H54 (cell line): ENCODE results near the gene GJA3.

Source experiments
- DNase-seq: peaks from one replicate; pipeline ENCODE4 v3.0.0; 2011; ENCODE audit warnings: low spot score, mixed read lengths; ENCODE audit not compliant: insufficient read length
- FAIRE-seq: peaks from 3 replicates; lab custom pipeline; 2011; peaks lifted over from hg19 to GRCh38; lab: Jason Lieb, UNC
- POLR2A ChIP-seq: IDR thresholded peaks from 2 replicates; pipeline ENCODE4 v1.6.1; 2011; ENCODE audit warnings: low read depth, mild to moderate bottlenecking, low read length

GJA3 gene

DNA sequence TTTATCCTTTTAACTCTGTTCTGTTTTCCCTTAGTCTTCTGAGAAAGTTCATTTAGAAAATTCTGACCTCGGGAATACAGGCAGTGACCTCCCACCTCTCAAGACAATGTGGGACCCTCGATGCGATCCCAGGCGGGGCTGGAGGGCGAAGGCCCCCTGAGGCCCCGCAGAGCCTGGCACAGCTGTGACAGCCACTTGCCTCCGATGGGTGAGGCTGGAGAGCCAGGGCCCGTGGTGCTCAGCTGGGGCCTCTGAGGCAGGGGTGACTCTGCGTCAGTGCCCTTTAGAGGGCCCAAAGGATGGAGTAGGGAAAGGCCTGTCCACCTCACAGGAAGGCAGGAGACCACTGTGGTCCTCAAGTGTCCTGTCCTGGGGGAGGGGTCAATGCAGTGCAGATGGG lies 10.3 kb downstream of the GJA3 start:
- FAIRE-seq (no peak), DNase-seq (no peak)
- no peak for TF ChIP-seq POLR2A

DNA sequence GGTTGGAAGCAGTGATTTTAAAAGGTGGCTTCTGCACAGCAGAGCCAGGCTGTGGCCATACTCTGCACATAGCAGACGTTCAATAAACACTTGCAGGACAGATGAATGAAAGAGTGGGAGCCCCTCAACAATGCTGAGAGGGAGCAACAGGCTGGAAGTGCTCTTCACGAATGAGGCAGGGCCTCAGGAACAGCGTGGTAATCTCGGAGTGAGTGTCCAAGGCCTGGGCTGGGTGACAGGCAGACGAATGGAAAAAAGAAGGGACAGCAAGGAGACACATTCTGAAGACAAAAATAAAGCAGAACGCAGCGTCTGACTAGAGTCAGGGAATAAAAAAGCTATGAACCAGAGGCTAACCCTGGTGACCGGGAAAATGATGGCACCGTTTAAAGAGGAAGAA lies 11.1 kb downstream of the GJA3 start:
- no peak for TF ChIP-seq POLR2A
- DNase-seq = no peak
- FAIRE-seq = no peak

DNA sequence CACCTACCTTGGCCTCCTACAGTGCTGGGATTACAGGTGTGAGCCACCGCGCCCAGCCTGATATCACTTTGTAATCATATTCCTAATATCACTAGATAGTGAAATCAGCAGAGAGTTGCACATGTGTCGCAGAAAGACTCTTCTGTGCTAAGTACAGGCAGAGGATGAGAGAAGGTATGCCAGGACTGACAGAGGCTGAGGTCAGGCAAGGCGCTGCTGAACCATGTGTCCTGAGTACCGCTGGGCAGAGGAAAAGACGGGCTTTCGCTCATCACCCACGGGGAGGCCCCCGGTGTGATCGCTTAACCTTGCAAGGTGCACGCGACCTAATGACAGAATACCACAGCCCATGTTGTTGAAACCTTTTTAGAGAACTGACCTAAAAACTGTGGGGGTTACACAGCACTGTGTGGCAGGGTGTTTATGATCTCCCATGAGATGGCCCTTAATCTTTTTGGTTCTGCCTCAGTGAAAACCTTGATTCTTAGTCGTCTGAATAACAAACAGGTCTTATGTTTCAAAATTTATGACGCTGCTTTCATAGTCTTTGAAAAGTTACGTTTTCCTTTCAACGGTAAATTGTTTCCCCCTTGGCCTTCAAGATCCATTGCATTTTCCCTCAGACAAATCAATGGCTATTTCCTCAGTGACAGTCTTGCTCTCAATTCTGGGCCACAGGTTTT lies 12.2 kb downstream of the GJA3 start:
- no peak for TF ChIP-seq POLR2A
- FAIRE-seq (no peak), DNase-seq (no peak)

DNA sequence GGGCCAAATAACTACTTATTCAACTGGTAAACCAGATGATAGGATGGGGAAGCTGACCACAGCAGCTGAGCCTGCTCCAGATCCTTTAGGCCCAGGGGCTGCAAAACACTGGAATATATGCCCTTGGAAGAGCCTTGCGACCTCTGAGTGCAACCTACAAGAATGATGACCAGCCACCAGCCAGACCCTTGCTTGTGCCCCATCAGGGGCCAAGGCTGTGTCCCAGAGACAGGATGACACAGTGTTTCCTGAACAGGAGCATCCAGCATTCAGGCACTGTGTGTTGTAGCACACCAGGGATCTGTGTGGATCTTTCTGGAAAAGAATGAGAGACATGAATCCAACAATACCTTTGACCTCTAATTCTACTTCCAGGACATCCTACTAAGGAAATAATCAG lies 14.5 kb downstream of the GJA3 start:
- no peak for FAIRE-seq
- TF ChIP-seq POLR2A = no peak
- no peak for DNase-seq

DNA sequence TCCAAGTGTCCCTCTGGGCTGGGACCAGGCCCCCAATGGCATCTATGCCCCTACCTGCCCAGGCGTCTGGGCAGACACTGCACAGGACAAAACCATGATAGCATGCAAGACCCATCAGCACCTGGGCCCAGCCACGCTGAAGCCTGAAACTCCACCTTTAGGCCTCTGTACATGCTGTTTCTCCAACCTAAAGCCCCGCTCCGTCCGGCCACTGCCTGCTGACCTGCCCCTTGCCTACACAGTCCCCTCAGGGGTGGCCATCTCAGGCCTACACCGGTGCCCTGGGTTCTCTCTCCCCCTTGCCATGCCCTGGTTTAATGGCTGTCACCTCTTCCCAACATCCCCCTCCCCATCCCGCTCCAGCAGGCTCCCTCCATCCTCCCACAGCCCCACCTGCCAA lies 15.3 kb downstream of the GJA3 start:
- TF ChIP-seq POLR2A = no peak
- DNase-seq = no peak
- FAIRE-seq = no peak

DNA sequence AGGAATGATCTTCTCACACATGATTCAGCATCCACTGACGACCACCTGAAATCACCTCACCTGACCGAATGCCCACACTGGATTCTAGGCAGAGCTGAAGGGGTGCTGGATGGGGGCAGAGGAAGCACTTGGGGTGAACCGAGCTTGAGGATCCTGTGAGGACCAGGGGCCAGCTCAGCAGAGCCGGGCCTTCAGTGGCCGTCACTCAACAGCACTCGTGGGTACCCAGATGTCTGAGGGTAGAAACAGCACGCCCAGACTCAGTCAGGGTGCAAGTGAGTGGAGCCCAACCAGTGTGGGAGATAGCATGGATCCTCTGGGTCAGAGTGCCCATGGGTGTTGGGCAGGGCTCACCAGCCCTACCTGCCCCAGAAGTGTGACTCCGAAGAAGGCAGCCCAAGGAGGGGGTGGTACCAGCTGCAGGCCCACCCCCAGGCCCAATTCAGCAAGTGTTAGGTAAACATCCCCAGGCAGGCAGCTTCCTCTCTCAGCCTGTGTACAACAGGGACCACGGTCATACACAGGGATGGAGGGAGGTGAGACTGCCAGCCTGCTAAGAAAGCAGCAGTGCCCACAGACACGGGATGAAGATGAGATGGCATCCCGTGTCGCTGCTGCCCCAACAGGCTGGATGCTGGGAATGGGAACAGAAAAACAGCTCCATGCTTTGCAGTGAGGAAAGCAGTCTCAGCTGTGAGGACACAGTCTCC lies 16.6 kb downstream of the GJA3 start:
- no peak for TF ChIP-seq POLR2A
- FAIRE-seq = no peak

DNA sequence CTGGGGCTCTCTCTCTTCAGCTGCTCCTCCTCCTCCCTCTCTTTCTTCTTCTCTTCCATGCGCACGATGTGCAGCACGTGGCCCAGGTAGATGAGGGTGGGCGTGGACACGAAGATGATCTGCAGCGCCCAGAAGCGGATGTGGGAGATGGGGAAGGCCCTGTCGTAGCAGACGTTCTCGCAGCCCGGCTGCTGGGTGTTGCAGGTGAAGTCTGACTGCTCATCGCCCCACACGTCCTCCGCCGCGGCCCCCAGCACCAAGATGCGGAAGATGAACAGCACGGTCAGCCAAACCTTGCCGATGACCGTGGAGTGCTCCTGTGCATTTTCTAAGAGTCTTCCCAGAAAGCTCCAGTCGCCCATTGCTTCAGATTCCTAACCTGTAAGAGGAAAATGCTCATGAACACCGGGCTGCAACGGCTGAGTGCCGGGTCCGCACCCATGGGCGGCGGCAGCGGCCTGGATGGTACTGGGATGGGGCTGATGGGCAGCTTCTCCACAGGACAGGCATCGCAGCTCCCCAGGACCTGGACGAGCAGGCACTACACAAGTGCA lies 17.8 kb downstream of the GJA3 start:
- TF ChIP-seq POLR2A = no peak
- DNase-seq (no peak), FAIRE-seq (no peak)

More for the DNA sequence above, 16.6 kb downstream of the GJA3 start:
- DNase-seq = no peak

DNA sequence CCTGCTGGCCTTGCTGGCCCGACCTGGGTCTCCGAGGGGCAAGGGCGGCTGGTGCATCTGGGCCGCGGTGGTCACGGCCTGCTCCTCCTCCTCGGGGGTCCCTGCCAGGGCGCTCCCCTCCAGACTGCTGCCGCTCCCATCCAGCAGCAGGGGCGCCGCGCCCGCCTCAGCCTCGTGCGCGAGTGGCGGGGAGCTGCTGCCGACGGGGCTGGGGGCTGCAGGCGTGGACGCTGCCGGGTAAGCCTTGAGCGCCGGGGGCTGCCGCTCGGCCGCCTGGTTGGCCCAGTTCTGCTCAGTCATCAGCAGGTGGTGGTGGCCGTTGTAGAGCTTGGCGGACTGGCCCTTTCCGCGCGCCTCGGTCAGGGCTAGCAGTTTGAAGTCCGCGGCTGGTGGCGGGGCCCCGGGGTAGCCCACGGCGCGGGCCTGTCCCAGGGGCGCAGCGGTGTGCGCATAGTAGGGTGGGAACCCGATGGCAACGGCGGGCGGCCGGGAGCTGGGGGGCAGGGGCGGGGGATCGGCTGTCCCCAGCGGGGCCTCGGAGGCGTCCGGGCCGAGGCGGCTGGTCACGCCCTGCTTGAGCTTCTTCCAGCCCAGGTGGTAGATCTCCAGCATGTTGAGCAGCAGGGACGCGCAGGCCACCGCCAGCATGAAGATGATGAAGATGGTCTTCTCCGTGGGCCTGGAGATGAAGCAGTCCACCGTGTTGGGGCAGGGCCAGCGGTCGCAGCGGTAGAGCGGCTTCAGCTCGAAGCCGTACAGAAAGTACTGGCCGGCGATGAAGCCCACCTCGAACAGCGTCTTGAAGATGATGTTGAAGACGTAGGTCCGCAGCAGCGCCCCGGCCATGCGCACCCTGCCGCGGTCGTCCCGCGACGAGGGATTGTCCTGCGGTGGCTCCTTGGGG lies 18.6 kb downstream of the GJA3 start:
- no peak for FAIRE-seq
- no peak for DNase-seq
- no peak for TF ChIP-seq POLR2A

DNA sequence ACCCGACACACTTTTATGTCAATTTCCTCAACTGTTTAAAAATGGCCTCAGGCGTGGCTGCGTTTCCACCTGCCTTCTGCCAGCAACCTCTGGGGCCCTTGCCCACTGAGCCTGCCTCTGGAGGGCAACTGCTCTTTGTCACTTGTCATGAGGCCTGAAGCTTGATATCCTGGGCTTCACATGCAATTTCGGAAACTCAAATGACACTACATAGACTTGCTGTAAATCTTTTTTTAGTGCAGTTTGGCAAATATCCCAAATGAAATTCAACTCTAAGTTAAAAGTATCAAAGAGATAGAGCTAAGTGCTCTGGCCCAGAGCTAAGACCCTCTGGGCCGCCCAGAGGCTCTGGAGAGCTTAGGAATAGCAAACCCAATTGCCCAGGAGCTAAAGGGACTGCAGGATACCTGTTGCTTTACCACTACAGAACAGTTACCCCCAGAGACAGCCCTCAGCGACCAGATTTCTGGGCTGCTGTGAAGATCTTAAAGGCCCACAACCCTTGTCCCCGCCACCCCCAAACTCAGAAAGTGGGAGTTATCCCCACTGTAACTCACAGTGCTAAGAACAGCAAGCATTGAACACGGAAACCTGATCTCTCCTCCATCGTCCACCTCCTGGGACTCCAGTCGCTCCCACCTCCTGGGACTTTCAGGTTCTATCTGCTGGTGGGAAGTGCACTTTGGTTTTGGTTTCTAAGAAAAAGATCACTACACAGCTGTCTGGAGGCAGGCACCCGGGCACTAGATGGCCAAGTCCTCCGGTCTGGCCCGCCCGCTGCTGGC lies 19.4 kb downstream of the GJA3 start:
- no peak for TF ChIP-seq POLR2A
- no peak for FAIRE-seq

DNA sequence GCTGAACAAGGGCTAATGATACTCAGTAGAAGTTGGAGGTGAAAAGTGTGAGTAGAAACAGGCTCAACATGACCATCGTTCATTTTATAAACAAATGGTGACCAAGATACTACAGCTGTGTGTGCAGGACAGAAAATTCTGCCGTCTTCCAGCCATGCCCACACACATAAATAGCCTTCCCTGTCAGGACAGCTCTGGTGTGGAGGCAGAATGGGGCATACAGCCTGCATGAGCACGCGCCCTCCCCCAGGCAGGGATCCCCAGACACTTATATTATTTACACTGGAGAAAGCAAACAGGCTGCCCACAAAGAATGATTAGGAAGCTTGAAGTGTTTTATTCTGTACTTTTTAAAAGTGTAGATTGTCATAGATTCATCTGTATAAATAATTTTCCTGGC lies 20.4 kb downstream of the GJA3 start:
- DNase-seq (no peak), FAIRE-seq (no peak)
- no peak for TF ChIP-seq POLR2A

More for the DNA sequence above, 19.4 kb downstream of the GJA3 start:
- no peak for DNase-seq

DNA sequence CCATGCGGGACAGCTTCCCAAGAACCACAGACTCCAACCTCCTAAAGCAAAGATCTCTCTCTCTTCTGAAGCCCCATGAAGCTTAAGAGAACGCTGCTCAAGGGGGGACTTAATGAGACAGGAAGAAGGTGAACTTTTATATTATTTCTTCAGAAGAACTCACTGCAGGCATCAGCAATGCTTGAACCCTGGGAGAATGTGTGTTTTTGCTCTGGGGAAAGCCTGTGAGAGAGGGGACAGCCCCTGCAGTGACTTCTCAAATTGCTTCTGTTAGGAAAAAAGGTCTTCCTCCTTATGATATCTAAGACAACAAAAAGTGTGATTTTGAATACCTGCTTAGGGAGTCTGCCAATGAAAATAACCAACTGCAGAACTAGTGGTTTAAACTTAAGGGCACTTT lies 23.0 kb downstream of the GJA3 start:
- FAIRE-seq = no peak
- no peak for DNase-seq
- no peak for TF ChIP-seq POLR2A

DNA sequence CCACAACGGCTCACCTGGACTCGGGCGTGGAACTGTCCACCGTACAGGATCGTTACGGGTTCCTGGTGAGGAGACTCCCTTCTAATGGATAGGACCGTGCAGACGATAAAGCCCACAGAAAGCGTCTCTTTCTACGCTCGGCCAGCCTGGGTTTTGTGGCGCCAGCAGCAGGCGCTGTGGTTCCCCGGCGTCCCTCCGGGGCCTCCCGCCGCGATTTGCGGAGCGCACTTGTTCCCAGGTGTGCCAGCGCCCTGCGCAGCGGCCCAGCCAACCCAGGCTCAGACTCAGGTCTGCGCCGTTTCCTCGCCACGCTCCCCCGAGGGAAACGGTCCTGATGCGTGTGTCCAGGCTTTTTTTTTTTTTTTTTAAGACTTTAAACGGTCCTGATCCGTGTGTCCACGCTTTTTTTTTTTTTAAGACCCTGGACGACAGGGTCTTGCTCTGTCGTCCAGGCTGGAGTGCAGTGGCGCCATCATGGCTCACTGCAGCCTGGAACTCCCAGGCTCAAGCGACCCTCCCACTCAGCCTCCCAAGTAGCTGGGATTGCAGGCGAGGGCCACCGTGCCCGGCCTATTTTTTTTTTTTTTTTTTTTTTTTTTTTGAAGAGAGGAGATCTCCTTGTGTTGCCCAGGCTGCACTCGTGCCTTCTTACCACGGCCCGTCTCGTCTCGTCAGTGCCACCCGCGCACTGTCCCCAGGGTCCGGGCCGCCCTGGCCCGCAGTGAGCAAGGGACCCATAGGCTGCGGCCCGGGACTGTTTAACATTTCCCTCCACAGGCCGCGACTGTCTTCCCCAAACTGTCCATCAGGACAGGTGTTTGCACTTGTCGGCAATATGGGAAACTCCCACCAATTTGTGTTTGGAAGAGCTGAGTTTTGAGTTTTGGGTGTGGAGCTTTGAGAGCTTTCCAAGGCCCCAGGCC lies 23.8 kb downstream of the GJA3 start:
- DNase-seq (no peak), FAIRE-seq (no peak)
- TF ChIP-seq POLR2A = no peak
